PC-9 (cell line): ENCODE data around the gene PSD2. TPM values are rescaled to one million over a fixed set of nuclear protein-coding genes. Genes with fewer than 3 reads are reported as not detected.

Source experiments
- BruUV-seq: library from RNA; stranded (reverse); fragments of 400-500 nt; replicated peaks from 2 replicates; lab custom pipeline; 2021; lab: Mats Ljungman, UMichigan
- CTCF ChIA-PET: fragments of 300-600 bp; sonication (Branson Sonifier 250); formaldehyde crosslinking; loops from one replicate; lab custom pipeline; 2022; ENCODE audit warnings: antibody characterized with exemption; lab: Charles Lee
- POLR2A ChIA-PET: fragments of 300-600 bp; sonication (Branson Sonifier 250); formaldehyde crosslinking; loops from one replicate; lab custom pipeline; 2022; ENCODE audit warnings: antibody characterized with exemption; ENCODE audit not compliant: unreplicated experiment; lab: Charles Lee
- DNase-seq, 2 experiments: peaks; one replicate each; pipeline versions ENCODE4 v3.0.0 to v3.0.0-alpha.2; 2015 to 2022; ENCODE audit warnings: mixed read lengths in 1 of 2
- H2AFZ ChIP-seq: fragments of 200-600 bp; sonication (generic); 2 replicates; pipeline ENCODE4 v1.8.1; 2017; ENCODE audit warnings: antibody characterized with exemption
- H3F3A ChIP-seq: fragments of 200-600 bp; sonication (generic); 2 replicates; pipeline ENCODE4 v1.8.1; 2017; ENCODE audit warnings: antibody characterized with exemption, mild to moderate bottlenecking, low read depth; ENCODE audit not compliant: insufficient read depth
- H3K27ac ChIP-seq: fragments of 200-600 bp; sonication (generic); 2 replicates; pipeline ENCODE4 v1.6.1; 2016; ENCODE audit warnings: mixed run types
- H3K27me3 ChIP-seq: fragments of 200-600 bp; sonication (generic); 2 replicates; pipeline ENCODE4 v1.6.1; 2016; ENCODE audit warnings: low read depth, mixed run types; ENCODE audit not compliant: insufficient read depth
- H3K36me3 ChIP-seq: fragments of 200-600 bp; sonication (generic); 2 replicates; pipeline ENCODE4 v1.6.1; 2016; ENCODE audit warnings: low read depth, mixed run types
- H3K4me1 ChIP-seq: fragments of 200-600 bp; sonication (generic); replicated peaks from 2 replicates; pipeline ENCODE4 v1.6.1; 2016; ENCODE audit warnings: mixed run types; ENCODE audit not compliant: insufficient read depth
- H3K4me2 ChIP-seq: fragments of 200-600 bp; sonication (generic); 2 replicates; pipeline ENCODE4 v1.6.1; 2017; ENCODE audit warnings: mixed run types
- H3K4me3 ChIP-seq: fragments of 200-600 bp; sonication (generic); 2 replicates; pipeline ENCODE4 v1.6.1; 2016; ENCODE audit warnings: mixed run types
- H3K79me2 ChIP-seq: fragments of 200-600 bp; sonication (generic); 2 replicates; pipeline ENCODE4 v1.6.1; 2017; ENCODE audit warnings: low read depth, mixed run types
- H3K9me2 ChIP-seq: fragments of 200-600 bp; sonication (generic); 2 replicates; pipeline ENCODE4 v1.8.1; 2017; ENCODE audit warnings: mild to moderate bottlenecking; ENCODE audit not compliant: insufficient read depth
- H3K9me3 ChIP-seq: fragments of 200-600 bp; sonication (generic); 2 replicates; pipeline ENCODE4 v1.8.1; 2016; ENCODE audit warnings: low read depth; ENCODE audit not compliant: insufficient read depth
- H4K20me1 ChIP-seq: fragments of 200-600 bp; sonication (generic); 2 replicates; pipeline ENCODE4 v1.8.1; 2017; ENCODE audit not compliant: insufficient read depth
- CTCF ChIP-seq: fragments of 200-600 bp; sonication (generic); conservative IDR thresholded peaks from 2 replicates; pipeline ENCODE4 v1.6.1; 2017; ENCODE audit warnings: mixed run types, antibody characterized with exemption, mild to moderate bottlenecking, moderate library complexity
- EZH2 ChIP-seq: fragments of 200-600 bp; sonication (generic); IDR thresholded peaks from 2 replicates; pipeline ENCODE4 v1.8.0; 2017; ENCODE audit warnings: antibody characterized with exemption, low read depth
- intact Hi-C: fragments of 100-400 bp; cut with micrococcal nuclease; formaldehyde crosslinking; loops from one replicate; pipeline ENCODE4 v1.10.0; 2022; ENCODE audit not compliant: unreplicated experiment
- total RNA-seq: library from RNA; stranded (reverse); gene quantifications from 2 replicates; pipeline ENCODE4 v1.2.3, GENCODE V29; 2021

Gene PSD2
- total RNA-seq, 1 experiment from 2014 or later = 0.07 TPM

GRCh38 chr5:139751236-139751635 lies 44.4 kb upstream of the PSD2 start:
- Histone ChIP-seq H3K36me3 (no peaks in the 10 kb centered on the region), H3K27me3 (peaks cover 46% of the 10 kb centered on the region), H3K9me2 (no peaks in the 10 kb centered on the region), H3K4me1 (peaks cover 11% of the 10 kb centered on the region), H3K79me2 (no peaks in the 10 kb centered on the region), H4K20me1 (no peaks in the 10 kb centered on the region), H3K4me2 (no peak overlapping the region), H3K4me3 (no peak overlapping the region), H3K27ac (no peak overlapping the region), H3F3A (no peaks in the 10 kb centered on the region), H2AFZ (no peak overlapping the region), H3K9me3 (no peaks in the 10 kb centered on the region)
- DNase-seq = no peak
- no TSS peak for BruUV-seq
- intact Hi-C loops = no loop called here
- CTCF ChIA-PET = no interaction called here
- TF ChIP-seq CTCF (no peak), EZH2 (no peak)
- POLR2A ChIA-PET = no interaction called here

DNA sequence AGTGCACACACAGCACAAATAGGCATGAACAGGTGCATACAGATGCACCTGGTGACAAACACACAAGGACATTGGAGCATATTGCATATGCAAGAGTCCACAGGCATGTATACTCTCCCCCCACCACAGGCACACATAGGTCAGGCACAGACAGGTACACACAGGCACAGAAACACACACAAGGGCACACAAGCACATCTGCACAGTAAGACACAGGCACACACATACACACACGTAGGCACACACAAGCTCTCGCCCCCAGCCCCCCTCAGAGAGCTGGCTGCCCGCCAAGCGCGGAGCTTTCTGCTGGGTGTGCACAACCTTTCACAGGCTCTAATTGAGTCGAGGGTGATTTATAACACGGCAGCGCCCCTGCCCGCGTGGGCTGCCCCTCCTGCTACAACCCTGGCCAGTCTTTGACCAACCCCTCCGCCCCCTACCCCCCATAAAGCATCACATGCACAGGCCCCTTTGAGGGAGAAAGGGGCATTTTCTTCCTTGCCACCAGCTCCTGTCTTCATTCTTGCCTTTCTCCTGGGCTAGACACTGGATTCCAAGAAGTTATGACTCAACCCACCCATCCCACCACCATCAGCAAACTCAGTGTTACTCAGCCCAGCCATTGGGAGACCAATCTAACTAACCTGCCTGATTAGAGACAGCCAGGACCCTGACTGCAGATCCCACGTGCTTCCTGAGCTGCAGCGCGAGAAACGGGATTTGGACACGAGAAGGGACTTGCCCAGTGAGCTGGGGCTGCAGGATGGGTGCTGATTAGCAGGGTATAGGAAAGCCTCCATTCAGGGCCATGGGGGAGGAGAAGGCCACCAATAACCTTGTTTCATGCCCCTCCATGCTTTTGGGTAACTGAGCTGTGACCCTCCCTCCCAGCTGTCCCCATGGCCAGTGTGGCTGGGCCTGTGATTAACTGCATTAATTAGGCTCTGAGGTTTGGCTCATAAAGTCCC lies 42.8 kb upstream of the PSD2 start:
- Histone ChIP-seq H3K4me1 (no peaks in the 10 kb centered on the region), H3K4me3 (no peak overlapping the region), H3K9me2 (no peaks in the 10 kb centered on the region), H3K79me2 (no peaks in the 10 kb centered on the region), H3K4me2 (no peak overlapping the region), H3K36me3 (no peaks in the 10 kb centered on the region), H3K27ac (no peak overlapping the region), H3F3A (no peaks in the 10 kb centered on the region), H3K27me3 (peaks cover 37% of the 10 kb centered on the region), H3K9me3 (no peaks in the 10 kb centered on the region), H4K20me1 (no peaks in the 10 kb centered on the region), H2AFZ (no peak overlapping the region)
- TF ChIP-seq EZH2 (no peak), CTCF (no peak)
- CTCF ChIA-PET = interaction anchor here (0.6 kb wide), 1 partner anchor 337 kb away, joined by 3 read pairs; no protein-coding TSS in a partner anchor
- intact Hi-C loops = no loop called here
- DNase-seq = no peak
- no TSS peak for BruUV-seq
- POLR2A ChIA-PET = no interaction called here

DNA sequence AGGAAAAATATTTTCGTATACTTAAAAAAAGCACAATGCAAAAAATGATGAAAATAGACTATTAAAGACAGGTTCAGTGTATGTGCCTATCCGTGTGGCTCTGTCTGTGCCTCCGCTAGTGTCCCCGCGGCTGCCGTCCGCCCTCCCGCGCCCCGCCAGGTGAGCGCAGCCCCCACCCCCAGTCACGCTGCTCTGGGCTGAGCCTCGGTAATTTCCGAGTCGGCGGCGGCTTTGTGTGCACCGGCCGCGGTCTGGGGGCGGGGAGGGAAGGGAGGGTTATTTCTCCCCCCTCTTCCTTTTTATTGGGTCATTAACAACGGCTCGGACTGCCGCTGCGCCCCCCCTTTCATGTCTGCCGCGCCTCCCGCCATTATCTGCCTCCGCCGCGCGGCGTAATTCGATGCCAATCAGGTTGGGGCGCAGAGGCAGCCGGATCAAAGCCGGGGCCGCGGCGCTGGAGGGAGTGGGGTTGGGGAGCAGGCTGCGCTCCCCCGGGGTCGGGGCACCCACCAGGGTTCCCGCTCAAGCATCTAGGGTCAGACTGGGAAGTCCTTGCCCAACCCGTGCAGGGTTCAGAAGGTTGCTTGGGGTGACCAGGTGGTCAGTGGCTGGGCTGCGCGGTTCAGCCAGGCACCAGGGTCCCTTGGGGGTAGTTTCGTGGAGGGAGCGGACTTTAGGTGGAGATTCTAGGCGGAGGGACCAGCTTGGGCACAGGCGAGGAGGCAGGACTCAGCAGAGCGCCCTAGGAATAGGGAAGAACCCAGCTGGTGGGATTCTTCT lies 39.5 kb upstream of the PSD2 start:
- Histone ChIP-seq H3K9me3 (no peaks in the 10 kb centered on the region), H3K4me2 (peak overlapping the region; percentile 73), H3K27ac (no peak overlapping the region), H3K27me3 (peaks cover 32% of the 10 kb centered on the region), H3K4me3 (peak overlapping the region; percentile 42), H3K9me2 (no peaks in the 10 kb centered on the region), H3K36me3 (no peaks in the 10 kb centered on the region), H3F3A (no peaks in the 10 kb centered on the region), H4K20me1 (no peaks in the 10 kb centered on the region), H2AFZ (peak overlapping the region; percentile 28; the same call in 1 of the 2 replicates), H3K79me2 (no peaks in the 10 kb centered on the region), H3K4me1 (0 out of 2 replicates have a peak, but pooled peaks cover 4% of the 10 kb centered on the region)
- POLR2A ChIA-PET = no interaction called here
- no peak for DNase-seq
- TF ChIP-seq CTCF (no peak), EZH2 (peak; percentile 76; the same call in 1 of the 2 replicates)
- BruUV-seq = no TSS peak
- intact Hi-C loops = no loop called here
- CTCF ChIA-PET = no interaction called here
